Neutrophil (primary cell): ENCODE measurements around the gene SLC15A3.
A peak's percentile ranks its signal among the peaks of the same experiment; 100 is the strongest.

Experiments
- H3K27ac ChIP-seq: fragments of 200-600 bp; sonication (generic); 2 replicates; pipeline ENCODE4 v1.5.1; 2016; ENCODE audit warnings: mild to moderate bottlenecking, moderate library complexity
- H3K27me3 ChIP-seq: fragments of 200-600 bp; sonication (generic); 2 replicates; pipeline ENCODE4 v1.6.0; 2016; ENCODE audit warnings: mild to moderate bottlenecking
- H3K36me3 ChIP-seq: fragments of 200-600 bp; sonication (generic); 2 replicates; pipeline ENCODE4 v1.5.1; 2017
- H3K4me1 ChIP-seq, 2 experiments: fragments of 200-600 bp in 1 of 2; sonication (generic) in 1 of 2; 1 replicate in 1 of 2; 2 replicates in 1 of 2; pipeline versions ENCODE4 v1.5.1 to v1.6.1; 2013 to 2016; ENCODE audit warnings: low read depth in 1 of 2, low read length in 1 of 2, mild to moderate bottlenecking in 1 of 2, moderate library complexity in 1 of 2; ENCODE audit not compliant: control insufficient read depth in 1 of 2, insufficient read depth in 1 of 2
- H3K4me3 ChIP-seq, 2 experiments: fragments of 200-600 bp in 1 of 2; sonication (generic) in 1 of 2; 1 replicate in 1 of 2; 2 replicates in 1 of 2; pipeline ENCODE4 v1.5.1; 2013 to 2016; ENCODE audit warnings: low read depth in 1 of 2, low read length in 1 of 2, mild to moderate bottlenecking in 1 of 2, moderate library complexity in 1 of 2
- H3K9me3 ChIP-seq: fragments of 200-600 bp; sonication (generic); 2 replicates; pipeline ENCODE4 v1.5.1; 2016
- TF ChIP-seq, protein P1 (sequence below): fragments of 200-600 bp; sonication (generic); IDR thresholded peaks from 2 replicates; pipeline ENCODE4 v1.5.1; 2016; ENCODE audit warnings: antibody characterized with exemption

Gene SLC15A3

DNA sequence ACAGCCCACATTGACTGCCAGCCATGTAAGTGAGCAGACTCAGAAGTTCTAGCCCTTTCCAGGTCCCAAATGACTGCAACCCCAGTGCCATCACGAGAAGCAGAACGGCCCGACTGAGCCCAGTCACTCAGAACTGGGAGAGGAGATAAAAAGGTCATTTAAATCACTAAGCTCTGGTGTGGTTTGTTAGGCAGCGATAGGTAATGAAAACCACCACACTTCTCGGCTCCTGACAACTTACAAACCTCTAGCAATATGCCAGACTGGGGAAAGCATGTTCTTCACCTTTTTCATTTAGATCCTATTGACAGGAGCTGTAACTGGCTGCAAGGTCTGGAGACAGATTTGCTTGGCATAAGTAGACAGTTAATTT, 6.7 kb downstream of the SLC15A3 start:
- TF ChIP-seq, protein P1, sequence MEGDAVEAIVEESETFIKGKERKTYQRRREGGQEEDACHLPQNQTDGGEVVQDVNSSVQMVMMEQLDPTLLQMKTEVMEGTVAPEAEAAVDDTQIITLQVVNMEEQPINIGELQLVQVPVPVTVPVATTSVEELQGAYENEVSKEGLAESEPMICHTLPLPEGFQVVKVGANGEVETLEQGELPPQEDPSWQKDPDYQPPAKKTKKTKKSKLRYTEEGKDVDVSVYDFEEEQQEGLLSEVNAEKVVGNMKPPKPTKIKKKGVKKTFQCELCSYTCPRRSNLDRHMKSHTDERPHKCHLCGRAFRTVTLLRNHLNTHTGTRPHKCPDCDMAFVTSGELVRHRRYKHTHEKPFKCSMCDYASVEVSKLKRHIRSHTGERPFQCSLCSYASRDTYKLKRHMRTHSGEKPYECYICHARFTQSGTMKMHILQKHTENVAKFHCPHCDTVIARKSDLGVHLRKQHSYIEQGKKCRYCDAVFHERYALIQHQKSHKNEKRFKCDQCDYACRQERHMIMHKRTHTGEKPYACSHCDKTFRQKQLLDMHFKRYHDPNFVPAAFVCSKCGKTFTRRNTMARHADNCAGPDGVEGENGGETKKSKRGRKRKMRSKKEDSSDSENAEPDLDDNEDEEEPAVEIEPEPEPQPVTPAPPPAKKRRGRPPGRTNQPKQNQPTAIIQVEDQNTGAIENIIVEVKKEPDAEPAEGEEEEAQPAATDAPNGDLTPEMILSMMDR = no peak
- Histone ChIP-seq H3K36me3 (peaks cover 88% of the 10 kb centered on the region), H3K9me3 (no peaks in the 10 kb centered on the region), H3K4me1 (peaks cover 29 to 41% of the 10 kb centered on the region in 2 experiments), H3K4me3 (no peak overlapping the region), H3K27me3 (peaks cover 57% of the 10 kb centered on the region), H3K27ac (peak overlapping the region; percentile 41)

DNA sequence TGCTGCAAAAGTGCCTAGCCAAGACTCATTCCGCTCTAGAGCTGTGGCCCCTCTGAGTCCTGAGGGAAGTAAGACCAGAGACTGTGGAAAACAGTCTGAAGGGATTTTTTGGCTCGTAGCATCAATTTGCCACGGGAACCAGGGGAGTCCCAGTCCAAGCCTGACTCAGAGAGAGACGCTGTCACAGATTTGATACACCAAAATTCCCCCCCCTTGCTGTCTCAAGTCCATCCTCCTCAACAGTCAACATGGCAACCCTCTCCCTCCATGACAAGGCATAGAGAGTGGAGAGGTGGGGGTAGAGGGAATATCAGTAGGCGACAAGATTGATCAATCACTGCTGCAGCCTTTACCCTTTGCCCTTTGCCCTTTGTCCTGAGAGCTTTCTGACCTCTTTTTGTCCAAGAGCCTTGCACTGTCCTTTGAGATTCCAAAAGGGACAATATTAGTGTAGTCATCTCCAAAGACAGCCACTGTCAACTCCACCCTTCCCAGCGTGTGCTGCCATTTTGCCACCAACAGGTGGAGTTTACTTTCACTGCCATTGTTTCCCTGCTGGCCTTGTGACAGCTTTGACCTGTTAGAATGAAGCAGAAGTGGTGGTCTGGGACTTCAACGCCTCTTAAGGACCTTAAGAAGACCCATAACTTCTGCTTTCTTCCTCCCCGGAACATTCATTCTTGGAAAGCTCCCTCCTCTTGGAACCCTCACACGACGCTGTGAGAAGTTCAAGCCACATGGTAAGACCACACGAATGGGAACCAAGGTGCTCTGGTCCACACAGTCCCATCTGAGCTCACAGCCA, 7.3 kb downstream of the SLC15A3 start:
- Histone ChIP-seq H3K4me1 (peaks cover 24 to 35% of the 10 kb centered on the region in 2 experiments), H3K27ac (peak overlapping the region; percentile 41), H3K36me3 (peaks cover 93% of the 10 kb centered on the region), H3K4me3 (no peak overlapping the region), H3K9me3 (no peaks in the 10 kb centered on the region), H3K27me3 (peaks cover 57% of the 10 kb centered on the region)
- TF ChIP-seq, protein P1 = peak; percentile 70

DNA sequence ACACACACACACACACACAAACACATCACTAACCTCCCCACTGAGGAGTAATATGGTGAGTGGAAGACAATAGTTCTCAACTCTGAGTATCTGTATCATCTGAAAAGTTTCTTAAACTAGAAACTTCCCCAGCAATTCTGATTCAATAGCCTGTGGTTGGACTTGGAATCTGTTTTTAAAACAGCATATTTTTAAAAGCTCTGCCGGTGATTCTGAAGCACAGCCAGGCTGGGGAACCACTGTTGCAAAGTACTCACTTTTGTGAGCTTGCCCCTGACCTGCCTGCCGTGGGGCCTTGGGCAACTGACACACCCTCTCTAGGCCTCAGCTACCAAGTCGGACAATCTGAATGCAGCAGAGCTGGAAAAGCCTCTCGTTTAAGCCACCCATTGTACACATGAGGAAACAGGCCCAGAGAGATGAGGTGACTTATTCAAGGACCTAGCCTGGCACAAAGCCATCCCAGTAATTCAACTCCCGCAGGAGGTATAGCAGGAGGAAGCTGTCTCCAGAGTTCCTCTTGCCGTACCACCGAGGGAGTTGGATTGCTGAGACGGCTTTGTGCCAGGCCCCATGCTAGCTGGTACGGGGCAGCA, 8.9 kb downstream of the SLC15A3 start:
- Histone ChIP-seq H3K9me3 (no peaks in the 10 kb centered on the region), H3K4me1 (peaks cover 9 to 21% of the 10 kb centered on the region in 2 experiments), H3K36me3 (peaks cover 100% of the 10 kb centered on the region), H3K27ac (no peak overlapping the region), H3K4me3 (no peak overlapping the region), H3K27me3 (peaks cover 50% of the 10 kb centered on the region)
- TF ChIP-seq, protein P1 = no peak

DNA sequence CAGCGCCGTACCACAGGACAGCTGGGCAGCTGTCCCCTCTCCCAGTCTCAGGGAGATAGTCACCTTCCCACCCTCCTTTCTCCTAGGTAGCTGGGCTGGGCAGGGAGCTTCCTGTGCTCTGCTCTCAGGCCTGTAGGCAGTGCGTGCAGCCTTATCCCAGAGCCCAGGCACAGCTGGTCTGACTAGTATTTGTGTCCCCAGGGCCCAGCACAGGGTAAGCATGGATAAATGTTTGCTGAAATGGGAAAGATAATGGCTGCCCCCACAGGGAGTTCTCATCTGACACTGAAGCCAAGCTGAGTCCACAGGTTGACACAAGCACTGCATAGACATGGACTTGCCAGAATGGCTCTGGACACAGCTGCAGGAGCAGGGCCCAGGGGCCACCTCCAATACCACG, 9.8 kb downstream of the SLC15A3 start:
- Histone ChIP-seq H3K9me3 (no peaks in the 10 kb centered on the region), H3K4me1 (peaks cover 4 to 16% of the 10 kb centered on the region in 2 experiments), H3K27ac (no peak overlapping the region), H3K36me3 (peaks cover 100% of the 10 kb centered on the region), H3K4me3 (no peak overlapping the region), H3K27me3 (peaks cover 43% of the 10 kb centered on the region)
- TF ChIP-seq, protein P1 = no peak

DNA sequence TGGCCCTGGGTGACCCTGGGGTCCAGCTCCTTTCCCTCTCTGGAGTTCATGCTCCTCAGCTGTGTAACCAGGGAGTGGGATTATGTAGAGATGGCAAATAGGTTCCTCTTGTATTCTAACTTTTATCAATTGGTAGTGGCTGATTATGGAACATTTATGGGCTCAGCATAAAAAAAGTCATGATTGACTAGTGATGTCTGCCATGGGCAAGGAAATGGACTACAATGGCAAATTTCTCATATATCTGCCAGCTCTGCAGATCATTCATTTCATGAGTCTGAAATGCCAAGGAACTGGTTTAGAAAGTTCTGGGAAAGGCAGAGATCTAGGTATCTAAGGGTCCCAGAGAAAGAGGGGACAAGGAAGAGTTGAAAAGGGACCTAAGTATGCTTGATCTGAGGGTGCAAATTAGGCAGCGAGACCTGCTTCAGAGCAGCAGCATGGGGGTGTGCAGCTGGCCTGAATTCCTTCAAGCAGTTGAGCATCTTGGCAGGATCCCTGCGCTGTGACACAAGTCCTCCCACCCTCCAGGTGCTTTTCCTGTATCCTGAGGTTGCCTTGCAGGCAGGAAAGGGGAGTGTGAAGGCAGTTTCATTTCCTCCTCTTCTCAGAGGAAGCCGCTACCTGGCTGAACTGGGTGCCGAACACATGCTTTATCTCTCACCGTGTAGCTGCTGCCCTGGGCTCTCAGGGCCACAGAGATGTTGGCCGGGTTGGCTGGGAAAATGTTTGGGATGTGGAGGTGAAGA, 10.4 kb downstream of the SLC15A3 start:
- Histone ChIP-seq H3K36me3 (peaks cover 100% of the 10 kb centered on the region), H3K4me1 (peaks cover 4 to 16% of the 10 kb centered on the region in 2 experiments), H3K9me3 (no peaks in the 10 kb centered on the region), H3K27me3 (peaks cover 43% of the 10 kb centered on the region), H3K27ac (no peak overlapping the region), H3K4me3 (no peak overlapping the region)
- TF ChIP-seq, protein P1 = no peak
